ENCODE measurements around the gene GH1.
"Not testable (repeated sequence)": the region's sequence is repeated elsewhere in the genome, so short reads cannot be mapped to it uniquely, and the experiment has no call there.

DNA sequence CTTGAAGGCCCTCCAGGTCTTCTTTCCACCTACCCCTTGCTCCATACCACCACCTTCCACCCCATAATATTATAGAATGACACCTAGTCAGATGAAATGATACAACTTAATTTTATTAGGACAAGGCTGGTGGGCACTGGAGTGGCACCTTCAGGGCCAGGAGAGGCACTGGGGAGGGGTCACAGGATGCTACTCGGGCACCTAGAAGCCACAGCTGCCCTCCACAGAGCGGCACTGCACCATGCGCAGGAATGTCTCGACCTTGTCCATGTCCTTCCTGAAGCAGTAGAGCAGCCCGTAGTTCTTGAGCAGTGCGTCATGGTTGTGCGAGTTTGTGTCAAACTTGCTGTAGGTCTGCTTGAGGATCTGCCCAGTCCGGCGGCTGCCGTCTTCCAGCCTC, 23.8 kb downstream of the GH1 start:
- TF ChIP-seq POLR2A (IDR thresholded peaks at IDR 0.05); POLR2AphosphoS5 (IDR thresholded peaks at IDR 0.05); EP300 (IDR thresholded peaks at IDR 0.05; ENCODE audit: low read depth): not testable (repeated sequence)
- TF ChIP-seq, protein P1, sequence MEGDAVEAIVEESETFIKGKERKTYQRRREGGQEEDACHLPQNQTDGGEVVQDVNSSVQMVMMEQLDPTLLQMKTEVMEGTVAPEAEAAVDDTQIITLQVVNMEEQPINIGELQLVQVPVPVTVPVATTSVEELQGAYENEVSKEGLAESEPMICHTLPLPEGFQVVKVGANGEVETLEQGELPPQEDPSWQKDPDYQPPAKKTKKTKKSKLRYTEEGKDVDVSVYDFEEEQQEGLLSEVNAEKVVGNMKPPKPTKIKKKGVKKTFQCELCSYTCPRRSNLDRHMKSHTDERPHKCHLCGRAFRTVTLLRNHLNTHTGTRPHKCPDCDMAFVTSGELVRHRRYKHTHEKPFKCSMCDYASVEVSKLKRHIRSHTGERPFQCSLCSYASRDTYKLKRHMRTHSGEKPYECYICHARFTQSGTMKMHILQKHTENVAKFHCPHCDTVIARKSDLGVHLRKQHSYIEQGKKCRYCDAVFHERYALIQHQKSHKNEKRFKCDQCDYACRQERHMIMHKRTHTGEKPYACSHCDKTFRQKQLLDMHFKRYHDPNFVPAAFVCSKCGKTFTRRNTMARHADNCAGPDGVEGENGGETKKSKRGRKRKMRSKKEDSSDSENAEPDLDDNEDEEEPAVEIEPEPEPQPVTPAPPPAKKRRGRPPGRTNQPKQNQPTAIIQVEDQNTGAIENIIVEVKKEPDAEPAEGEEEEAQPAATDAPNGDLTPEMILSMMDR (IDR thresholded peaks at IDR 0.05), result not testable (repeated sequence)

Measured in transverse colon (tissue), 4 donors.